GM18526 (cell line): Measurements from ENCODE around the gene RHCG.

Experiments used
- POLR2A ChIP-seq: IDR thresholded peaks from 3 replicates; pipeline ENCODE4 v1.6.1; 2011; ENCODE audit not compliant: insufficient read length; ENCODE audit errors: extremely low read depth

RHCG gene

GRCh38 chr15:89423981-89424380, 72.4 kb downstream of the RHCG start:
- TF ChIP-seq POLR2A, result no peak
